Activated gamma-delta T cell treated with Interleukin-2 at 50 U/mL for 16 hours (primary cell): ENCODE measurements around the gene LMO3.

Source experiments
- DNase-seq: peaks from one replicate; pipeline ENCODE4 v3.0.0-alpha.2; 2020

Gene LMO3

GRCh38 chr12:16599081-16599480, 6.9 kb downstream of the LMO3 start:
- no peak for DNase-seq

- DNase-seq, result no peak
Observed at GRCh38 chr12:16594797-16595196, 11.2 kb downstream of the LMO3 start.

- no peak for DNase-seq
Observed at GRCh38 chr12:16593546-16593945, 12.4 kb downstream of the LMO3 start.

- DNase-seq, result no peak
Observed at GRCh38 chr12:16590645-16591044, 15.3 kb downstream of the LMO3 start.

GRCh38 chr12:16588812-16589211, 17.1 kb downstream of the LMO3 start:
- DNase-seq, result no peak

GRCh38 chr12:16587514-16587913, 18.4 kb downstream of the LMO3 start:
- DNase-seq, result no peak

GRCh38 chr12:16587110-16587453, 18.9 kb downstream of the LMO3 start:
- DNase-seq, result no peak

GRCh38 chr12:16586350-16587109, 19.4 kb downstream of the LMO3 start:
- no peak for DNase-seq

GRCh38 chr12:16585781-16586180, 20.2 kb downstream of the LMO3 start:
- DNase-seq, result no peak

- DNase-seq, result no peak
Observed at GRCh38 chr12:16583969-16584745, 21.8 kb downstream of the LMO3 start.

GRCh38 chr12:16581416-16581815, 24.5 kb downstream of the LMO3 start:
- no peak for DNase-seq

- DNase-seq, result no peak
Observed at GRCh38 chr12:16579041-16579440, 26.9 kb downstream of the LMO3 start.

- no peak for DNase-seq
Observed at GRCh38 chr12:16573398-16574077, 32.4 kb downstream of the LMO3 start.

- no peak for DNase-seq
Observed at GRCh38 chr12:16568873-16569272, 37.1 kb downstream of the LMO3 start.

GRCh38 chr12:16564675-16565074, 41.3 kb downstream of the LMO3 start:
- DNase-seq, result no peak

GRCh38 chr12:16563504-16563903, 42.5 kb downstream of the LMO3 start:
- no peak for DNase-seq

GRCh38 chr12:16562921-16563320, 43.0 kb downstream of the LMO3 start:
- no peak for DNase-seq

GRCh38 chr12:16562435-16562834, 43.5 kb downstream of the LMO3 start:
- no peak for DNase-seq

GRCh38 chr12:16560273-16560672, 45.7 kb downstream of the LMO3 start:
- DNase-seq, result no peak

- no peak for DNase-seq
Observed at GRCh38 chr12:16555630-16556029, 50.3 kb downstream of the LMO3 start.

GRCh38 chr12:16553457-16553856, 52.5 kb downstream of the LMO3 start:
- no peak for DNase-seq

GRCh38 chr12:16552301-16552700, 53.7 kb downstream of the LMO3 start:
- DNase-seq, result no peak

GRCh38 chr12:16545836-16546235, 60.1 kb downstream of the LMO3 start:
- no peak for DNase-seq

GRCh38 chr12:16542586-16542985, 63.4 kb downstream of the LMO3 start:
- no peak for DNase-seq
